Measurements from ENCODE around the gene RASGRP2.
A peak's percentile ranks its signal among the peaks of the same experiment; 100 is the strongest.

Gene RASGRP2

GRCh38 chr11:64762674-64763525, 19.0 kb upstream of the RASGRP2 start:
- Histone ChIP-seq H3K27me3 (no peaks in the 10 kb centered on the region), H3K4me3 (ENCODE audit: low read depth, low read length) (no peak overlapping the region), H3K4me1 (peaks cover 8% of the 10 kb centered on the region), H3K9me3 (no peaks in the 10 kb centered on the region), H3K36me3 (peaks cover 44% of the 10 kb centered on the region)
- DNase-seq: no peak
- no peak for TF ChIP-seq CTCF (IDR thresholded peaks at IDR 0.05; ENCODE audit: low read depth, low read length)

- Histone ChIP-seq H3K9me3 (no peaks in the 10 kb centered on the region), H3K36me3 (peaks cover 38% of the 10 kb centered on the region), H3K4me1 (peaks cover 8% of the 10 kb centered on the region), H3K27me3 (no peaks in the 10 kb centered on the region), H3K4me3 (ENCODE audit: low read depth, low read length) (no peak overlapping the region)
- DNase-seq: no peak
- TF ChIP-seq CTCF (IDR thresholded peaks at IDR 0.05; ENCODE audit: low read depth, low read length): no peak
Observed at GRCh38 chr11:64762277-64762673, 18.3 kb upstream of the RASGRP2 start.

GRCh38 chr11:64760759-64761420, 16.9 kb upstream of the RASGRP2 start:
- DNase-seq: no peak
- Histone ChIP-seq H3K36me3 (peaks cover 30% of the 10 kb centered on the region), H3K9me3 (no peaks in the 10 kb centered on the region), H3K4me1 (peaks cover 8% of the 10 kb centered on the region), H3K4me3 (ENCODE audit: low read depth, low read length) (no peak overlapping the region), H3K27me3 (no peaks in the 10 kb centered on the region)
- no peak for TF ChIP-seq CTCF (IDR thresholded peaks at IDR 0.05; ENCODE audit: low read depth, low read length)

GRCh38 chr11:64759722-64760719, 16.1 kb upstream of the RASGRP2 start, which contains the start of gene PYGM:
Gene PYGM, minus strand, starts transcription at chr11:64759974. Its CDS starts 76 bp downstream, at chr11:64759898.
- no peak for TF ChIP-seq CTCF (IDR thresholded peaks at IDR 0.05; ENCODE audit: low read depth, low read length)
- DNase-seq: peak; percentile 60
- Histone ChIP-seq H3K36me3 (peaks cover 24% of the 10 kb centered on the region), H3K9me3 (no peaks in the 10 kb centered on the region), H3K4me3 (ENCODE audit: low read depth, low read length) (no peak within 1 kb of the TSS), H3K27me3 (no peaks in the 10 kb centered on the region), H3K4me1 (peaks cover 8% of the 10 kb centered on the region)

GRCh38 chr11:64759131-64759721, 15.3 kb upstream of the RASGRP2 start:
- Histone ChIP-seq H3K4me1 (peaks cover 8% of the 10 kb centered on the region), H3K9me3 (no peaks in the 10 kb centered on the region), H3K4me3 (ENCODE audit: low read depth, low read length) (no peak overlapping the region), H3K36me3 (peaks cover 16% of the 10 kb centered on the region), H3K27me3 (no peaks in the 10 kb centered on the region)
- no peak for DNase-seq
- no peak for TF ChIP-seq CTCF (IDR thresholded peaks at IDR 0.05; ENCODE audit: low read depth, low read length)

Data from BE2C (cell line).